Neural cell (in vitro differentiated cells): ENCODE data around the gene VIM.

Experiments used
- CTCF ChIP-seq: fragments of 450-650 bp; IDR thresholded peaks from 2 replicates; pipeline ENCODE4 v1.5.1; 2014; ENCODE audit warnings: antibody characterized with exemption, mild to moderate bottlenecking, moderate library complexity; ENCODE audit not compliant: poor library complexity, severe bottlenecking
- EP300 ChIP-seq: fragments of 450-650 bp; conservative IDR thresholded peaks from 2 replicates; pipeline ENCODE4 v1.6.1; 2014; ENCODE audit warnings: antibody characterized with exemption, mild to moderate bottlenecking, moderate library complexity; ENCODE audit not compliant: poor library complexity, severe bottlenecking
- EZH2 ChIP-seq: fragments of 200-600, 300-800 bp; shearing (Covaris generic), sonication (generic); IDR thresholded peaks from 2 replicates; pipeline ENCODE4 v1.6.1; 2014; ENCODE audit warnings: antibody characterized with exemption, low read length, borderline replicate concordance, mild to moderate bottlenecking; ENCODE audit not compliant: insufficient read depth, poor library complexity, severe bottlenecking
- POLR2AphosphoS5 ChIP-seq: IDR thresholded peaks from 2 replicates; pipeline ENCODE4 v1.6.1; 2012
- RAD21 ChIP-seq: fragments of 450-650 bp; conservative IDR thresholded peaks from 2 replicates; pipeline ENCODE4 v1.6.1; 2014; ENCODE audit warnings: antibody characterized with exemption, mild to moderate bottlenecking, moderate library complexity
- REST ChIP-seq: IDR thresholded peaks from 2 replicates; pipeline ENCODE4 v1.6.1; 2012; ENCODE audit warnings: borderline replicate concordance

- TF ChIP-seq CTCF (no peak), REST (no peak), EP300 (no peak), EZH2 (no peak), RAD21 (no peak), POLR2AphosphoS5 (no peak)
Measured at GRCh38 chr10:17233286-17233991, 5.4 kb downstream of the VIM start.
